Esophagus muscularis mucosa (tissue), 4 donors: ENCODE data around the gene HIVEP2.

Source experiments
- CTCF ChIP-seq, 3 experiments: fragments of 200-600 bp in 2 of 3; fragments of 450-650 bp in 1 of 3; sonication (generic) in 2 of 3; IDR thresholded peaks; one replicate each; pipeline ENCODE4 v1.5.1; 2017 to 2019; ENCODE audit warnings: antibody characterized with exemption in 3 of 3, mild to moderate bottlenecking in 2 of 3, moderate library complexity in 1 of 3
- EP300 ChIP-seq: sonication (generic); formaldehyde crosslinking; IDR thresholded peaks from one replicate; pipeline ENCODE4 v1.6.1; 2017; ENCODE audit warnings: antibody characterized with exemption
- POLR2A ChIP-seq: fragments of 450-650 bp; IDR thresholded peaks from one replicate; pipeline ENCODE4 v1.6.1; 2017; ENCODE audit warnings: antibody characterized with exemption, moderate library complexity, mild to moderate bottlenecking, low read depth
- POLR2AphosphoS5 ChIP-seq, 2 donors: sonication (generic); formaldehyde crosslinking; IDR thresholded peaks; one replicate each; pipeline ENCODE4 v1.6.1; 2017; ENCODE audit warnings: antibody characterized with exemption in 2 of 2

- no peak for TF ChIP-seq POLR2AphosphoS5 (IDR thresholded peaks at IDR 0.05)
- no peak for TF ChIP-seq CTCF (IDR thresholded peaks at IDR 0.05)
- TF ChIP-seq POLR2A = no peak
- no peak for TF ChIP-seq EP300
Measured at GRCh38 chr6:142942238-142942637, 2.7 kb downstream of the HIVEP2 start.
